NCI-H128 (cell line): ENCODE data around the gene ADGRV1.
"Not testable (repeated sequence)": the region's sequence is repeated elsewhere in the genome, so short reads cannot be mapped to it uniquely, and the experiment has no call there.

Source experiments
- DNase-seq: peaks from one replicate; lab custom pipeline; 2025; ENCODE audit not compliant: unreplicated experiment; lab: John Stamatoyannopoulos, UW

Gene ADGRV1

GRCh38 chr5:91052977-91053740 is 494.6 kb downstream of the ADGRV1 start:
- no peak for DNase-seq

- no peak for DNase-seq
These were observed 495.1 kb downstream of the ADGRV1 start for GRCh38 chr5:91053741-91054025.

GRCh38 chr5:91058155-91058554 is 499.6 kb downstream of the ADGRV1 start:
- DNase-seq: no peak

- DNase-seq: no peak
These were observed 500.0 kb downstream of the ADGRV1 start for GRCh38 chr5:91058575-91058974.

- no peak for DNase-seq
These were observed 500.8 kb downstream of the ADGRV1 start for GRCh38 chr5:91059409-91059808.

- no peak for DNase-seq
These were observed 502.5 kb downstream of the ADGRV1 start for GRCh38 chr5:91061094-91061493.

- no peak for DNase-seq
These were observed 503.5 kb downstream of the ADGRV1 start for GRCh38 chr5:91061946-91062562.

GRCh38 chr5:91063098-91063690 is 504.6 kb downstream of the ADGRV1 start:
- not testable (repeated sequence) for DNase-seq

- DNase-seq: no peak
These were observed 506.9 kb downstream of the ADGRV1 start for GRCh38 chr5:91065496-91065895.

- DNase-seq: no peak
These were observed 510.8 kb downstream of the ADGRV1 start for GRCh38 chr5:91069364-91069763.

GRCh38 chr5:91070761-91071550 is 512.4 kb downstream of the ADGRV1 start:
- no peak for DNase-seq

- no peak for DNase-seq
These were observed 514.3 kb downstream of the ADGRV1 start for GRCh38 chr5:91072881-91073280.

- no peak for DNase-seq
These were observed 516.0 kb downstream of the ADGRV1 start for GRCh38 chr5:91074615-91075014.

- DNase-seq: no peak
These were observed 517.5 kb downstream of the ADGRV1 start for GRCh38 chr5:91076138-91076537.

- DNase-seq: no peak
These were observed 519.0 kb downstream of the ADGRV1 start for GRCh38 chr5:91077623-91078022.

GRCh38 chr5:91079037-91079436 is 520.4 kb downstream of the ADGRV1 start:
- no peak for DNase-seq

- DNase-seq: no peak
These were observed 531.2 kb downstream of the ADGRV1 start for GRCh38 chr5:91089758-91090157.

GRCh38 chr5:91090995-91091394 is 532.4 kb downstream of the ADGRV1 start:
- no peak for DNase-seq

GRCh38 chr5:91091471-91092234 is 533.1 kb downstream of the ADGRV1 start:
- no peak for DNase-seq

- DNase-seq: no peak
These were observed 534.5 kb downstream of the ADGRV1 start for GRCh38 chr5:91092859-91093783.
